H9 (cell line): ENCODE data around the gene CDKL5. TPM values are rescaled to one million over a fixed set of nuclear protein-coding genes. Genes with fewer than 3 reads are reported as not detected.

Source experiments
- DNase-seq: peaks from one replicate; pipeline ENCODE4 v3.0.0-alpha.2; 2017
- H2AFZ ChIP-seq: one replicate; pipeline ENCODE4 v1.6.1; 2013; ENCODE audit warnings: mild to moderate bottlenecking, low read length, control low read depth, moderate library complexity
- H2AK5ac ChIP-seq: 2 replicates; pipeline ENCODE4 v1.6.1; 2013; ENCODE audit warnings: low read length, control low read depth, mixed read lengths; ENCODE audit not compliant: insufficient read length
- H2BK120ac ChIP-seq: one replicate; pipeline ENCODE4 v1.6.1; 2013; ENCODE audit warnings: low read depth, mild to moderate bottlenecking, low read length, control low read depth, inconsistent platforms; ENCODE audit not compliant: poor library complexity, severe bottlenecking
- H2BK12ac ChIP-seq: 2 replicates; pipeline ENCODE4 v1.6.1; 2013; ENCODE audit warnings: low read length, control low read depth, mixed read lengths, low read depth; ENCODE audit not compliant: insufficient read length
- H2BK15ac ChIP-seq: 2 replicates; pipeline ENCODE4 v1.6.1; 2013; ENCODE audit warnings: low read depth, low read length, control low read depth
- H2BK20ac ChIP-seq: one replicate; pipeline ENCODE4 v1.6.1; 2013; ENCODE audit warnings: low read depth, mild to moderate bottlenecking, low read length, control low read depth, inconsistent platforms; ENCODE audit not compliant: poor library complexity, severe bottlenecking
- H2BK5ac ChIP-seq: 2 replicates; pipeline ENCODE4 v1.6.1; 2013; ENCODE audit warnings: low read length, control low read depth, mixed read lengths; ENCODE audit not compliant: insufficient read length
- H3K14ac ChIP-seq: 2 replicates; pipeline ENCODE4 v1.6.1; 2013; ENCODE audit warnings: low read length, control low read depth; ENCODE audit not compliant: insufficient read depth
- H3K18ac ChIP-seq: 2 replicates; pipeline ENCODE4 v1.6.1; 2013; ENCODE audit warnings: low read depth, mild to moderate bottlenecking, mixed read lengths, low read length, control low read depth; ENCODE audit not compliant: insufficient read length
- H3K23ac ChIP-seq: 2 replicates; pipeline ENCODE4 v1.6.1; 2013; ENCODE audit warnings: low read length, control low read depth, mixed read lengths, low read depth; ENCODE audit not compliant: insufficient read length
- H3K23me2 ChIP-seq: 2 replicates; pipeline ENCODE4 v1.6.1; 2013; ENCODE audit warnings: low read depth, mild to moderate bottlenecking, mixed read lengths, low read length, control low read depth; ENCODE audit not compliant: insufficient read length, poor library complexity, severe bottlenecking
- H3K27ac ChIP-seq: 2 replicates; pipeline ENCODE4 v1.5.1; 2013; ENCODE audit warnings: low read length, control low read depth, mixed read lengths, low read depth; ENCODE audit not compliant: insufficient read length
- H3K27me3 ChIP-seq: 2 replicates; pipeline ENCODE4 v1.6.1; 2013; ENCODE audit warnings: low read length, control low read depth, inconsistent platforms; ENCODE audit not compliant: insufficient read depth
- H3K4ac ChIP-seq: 2 replicates; pipeline ENCODE4 v1.6.1; 2013; ENCODE audit warnings: low read depth, mild to moderate bottlenecking, control low read depth, inconsistent platforms, low read length, moderate library complexity
- H3K4me1 ChIP-seq: 2 replicates; pipeline ENCODE4 v1.6.1; 2013; ENCODE audit warnings: low read length, control low read depth, inconsistent platforms; ENCODE audit not compliant: insufficient read depth
- H3K4me2 ChIP-seq: 2 replicates; pipeline ENCODE4 v1.6.1; 2013; ENCODE audit warnings: low read length, control low read depth, mixed read lengths; ENCODE audit not compliant: insufficient read length, insufficient read depth
- H3K56ac ChIP-seq: 2 replicates; pipeline ENCODE4 v1.6.1; 2013; ENCODE audit warnings: low read depth, mild to moderate bottlenecking, mixed read lengths, low read length, control low read depth; ENCODE audit not compliant: insufficient read length
- H3K79me1 ChIP-seq: 2 replicates; pipeline ENCODE4 v1.6.1; 2013; ENCODE audit warnings: low read depth, mild to moderate bottlenecking, moderate library complexity, low read length, control low read depth, inconsistent platforms; ENCODE audit not compliant: insufficient read depth, poor library complexity, severe bottlenecking
- H3K79me2 ChIP-seq: 2 replicates; pipeline ENCODE4 v1.6.1; 2013; ENCODE audit warnings: low read length, control low read depth, inconsistent platforms; ENCODE audit not compliant: insufficient read depth
- H3K9ac ChIP-seq: 2 replicates; pipeline ENCODE4 v1.6.1; 2013; ENCODE audit warnings: low read length, control low read depth, mixed read lengths; ENCODE audit not compliant: insufficient read length; ENCODE audit errors: extremely low read depth
- H3K9me3 ChIP-seq: one replicate; pipeline ENCODE4 v1.6.1; 2013; ENCODE audit warnings: low read depth, low read length, inconsistent platforms; ENCODE audit not compliant: control insufficient read depth
- H3T11ph ChIP-seq: one replicate; pipeline ENCODE4 v1.6.1; 2013; ENCODE audit warnings: mild to moderate bottlenecking, low read length, control low read depth, inconsistent platforms
- H4K20me1 ChIP-seq: one replicate; pipeline ENCODE4 v1.6.1; 2013; ENCODE audit not compliant: control insufficient read depth, insufficient read length, insufficient read depth
- H4K5ac ChIP-seq: 2 replicates; pipeline ENCODE4 v1.6.1; 2013; ENCODE audit warnings: low read depth, mild to moderate bottlenecking, mixed read lengths, low read length, control low read depth; ENCODE audit not compliant: insufficient read length
- H4K8ac ChIP-seq: replicated peaks from 2 replicates; pipeline ENCODE4 v1.6.1; 2013; ENCODE audit warnings: low read length, control low read depth, mixed read lengths, low read depth; ENCODE audit not compliant: insufficient read length
- H4K91ac ChIP-seq: 2 replicates; pipeline ENCODE4 v1.6.1; 2013; ENCODE audit warnings: low read depth, mild to moderate bottlenecking, moderate library complexity, mixed read lengths, low read length, control low read depth; ENCODE audit not compliant: insufficient read length
- H3K27ac Mint-ChIP-seq, 3 experiments: 2 replicates in 2 of 3; 3 replicates in 1 of 3; pipeline ENCODE4 v1.8.0; 2020 to 2021; ENCODE audit warnings: mixed read lengths in 3 of 3, mild to moderate bottlenecking in 1 of 3, moderate library complexity in 1 of 3
- H3K27me3 Mint-ChIP-seq: 2 replicates; pipeline ENCODE4 v1.8.0; 2021; ENCODE audit warnings: low read depth, mild to moderate bottlenecking, moderate library complexity, mixed read lengths
- H3K36me3 Mint-ChIP-seq, 3 experiments: 2 replicates in 2 of 3; 3 replicates in 1 of 3; pipeline ENCODE4 v1.8.0; 2020 to 2021; ENCODE audit warnings: low read depth in 3 of 3, mixed read lengths in 3 of 3; ENCODE audit not compliant: insufficient read depth in 1 of 3
- H3K4me1 Mint-ChIP-seq, 2 experiments: 2 replicates each; pipeline ENCODE4 v1.8.0; 2020; ENCODE audit warnings: mixed read lengths in 2 of 2
- H3K4me3 Mint-ChIP-seq, 2 experiments: 2 replicates in 1 of 2; 3 replicates in 1 of 2; pipeline ENCODE4 v1.8.0; 2020 to 2021; ENCODE audit warnings: mild to moderate bottlenecking in 2 of 2, mixed read lengths in 2 of 2, moderate library complexity in 1 of 2
- H3K9me3 Mint-ChIP-seq, 2 experiments: 2 replicates in 1 of 2; 3 replicates in 1 of 2; pipeline ENCODE4 v1.8.0; 2020; ENCODE audit warnings: mild to moderate bottlenecking in 2 of 2, mixed read lengths in 2 of 2, moderate library complexity in 1 of 2
- WGBS: extraction: QIAGEN DNeasy Blood & Tissue Kit; methylation state at CpG from one replicate; pipeline ENCODE4 v1.1.7; 2013; ENCODE audit warnings: missing lambda C conversion rate, low lambda C conversion rate, mixed read lengths; ENCODE audit not compliant: insufficient read length; ENCODE audit errors: extremely low coverage; 5-methylcytosine and 5-hydroxymethylcytosine counted together
- total RNA-seq: library from RNA; stranded (reverse); gene quantifications from 2 replicates; pipeline ENCODE4 v1.2.1, GENCODE V29; 2021
- TF ChIP-seq, protein P1 (sequence below): fragments of 200-600 bp; sonication (generic); conservative IDR thresholded peaks from 3 replicates; pipeline ENCODE4 v1.8.0; 2021; ENCODE audit warnings: antibody characterized with exemption, mild to moderate bottlenecking

The CDKL5 gene
- total RNA-seq, 1 experiment from 2014 or later = 19.5 TPM

DNA sequence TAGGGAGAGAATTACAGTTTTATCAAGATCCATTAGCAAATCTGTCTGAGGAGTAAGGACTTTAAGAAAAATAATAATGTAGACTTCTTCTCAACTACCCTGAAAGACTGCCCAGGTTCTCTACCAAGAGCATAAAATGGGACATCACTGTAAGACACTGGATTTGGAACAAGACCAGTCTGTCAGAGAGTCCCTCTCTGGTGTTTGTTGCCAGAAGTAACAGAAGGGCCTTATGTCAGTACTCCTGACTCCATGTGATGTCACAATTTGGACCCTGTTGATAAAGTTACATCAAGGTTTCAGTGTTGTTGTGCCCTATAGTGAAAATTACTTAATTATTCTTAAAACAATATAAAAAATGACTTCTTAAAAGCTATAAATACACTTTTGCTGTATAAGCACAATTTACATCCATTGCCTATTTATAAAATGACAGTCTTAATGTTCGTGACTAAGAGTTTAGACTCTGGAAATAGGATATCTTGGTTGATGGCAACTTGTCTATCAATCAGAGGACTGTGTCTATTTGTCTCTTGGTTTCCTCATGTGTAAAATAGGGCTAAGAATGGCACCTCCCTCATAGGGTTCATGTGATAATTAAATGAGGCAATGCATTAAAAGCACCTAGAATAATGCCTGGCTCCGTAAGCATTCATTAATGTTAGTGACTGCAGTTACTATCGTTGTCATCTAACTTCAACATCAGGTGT is 188.7 kb downstream of the CDKL5 start:
- Histone ChIP-seq H3K9me3 (peaks cover 40% of the 10 kb centered on the region), H2BK5ac (no peak overlapping the region), H3K79me2 (no peaks in the 10 kb centered on the region), H3K14ac (no peak overlapping the region), H2BK120ac (no peak overlapping the region), H3K27me3 (no peaks in the 10 kb centered on the region), H3K4me2 (no peak overlapping the region), H2BK20ac (no peak overlapping the region), H3K27ac (no peak overlapping the region), H3K4ac (no peak overlapping the region), H3K56ac (no peak overlapping the region), H3K23me2 (no peaks in the 10 kb centered on the region), H4K91ac (no peak overlapping the region), H3T11ph (no peak overlapping the region), H4K5ac (no peak overlapping the region), H2BK12ac (no peak overlapping the region), H3K79me1 (no peaks in the 10 kb centered on the region), H4K20me1 (no peaks in the 10 kb centered on the region), H3K23ac (no peak overlapping the region), H3K4me1 (no peaks in the 10 kb centered on the region), H2BK15ac (no peak overlapping the region), H4K8ac (no peak overlapping the region), H3K9ac (no peak overlapping the region), H3K18ac (no peak overlapping the region), H2AK5ac (no peak overlapping the region), H2AFZ (no peak overlapping the region)
- H3K4me3 Mint-ChIP-seq = no peak overlapping the region
- WGBS = no CpG with 5 or more reads among the region's 3 CpGs
- H3K4me1 Mint-ChIP-seq = peaks cover 6% of the 10 kb centered on the region in 2 experiments; a peak in 2 of 4 replicates
- TF ChIP-seq, protein P1, sequence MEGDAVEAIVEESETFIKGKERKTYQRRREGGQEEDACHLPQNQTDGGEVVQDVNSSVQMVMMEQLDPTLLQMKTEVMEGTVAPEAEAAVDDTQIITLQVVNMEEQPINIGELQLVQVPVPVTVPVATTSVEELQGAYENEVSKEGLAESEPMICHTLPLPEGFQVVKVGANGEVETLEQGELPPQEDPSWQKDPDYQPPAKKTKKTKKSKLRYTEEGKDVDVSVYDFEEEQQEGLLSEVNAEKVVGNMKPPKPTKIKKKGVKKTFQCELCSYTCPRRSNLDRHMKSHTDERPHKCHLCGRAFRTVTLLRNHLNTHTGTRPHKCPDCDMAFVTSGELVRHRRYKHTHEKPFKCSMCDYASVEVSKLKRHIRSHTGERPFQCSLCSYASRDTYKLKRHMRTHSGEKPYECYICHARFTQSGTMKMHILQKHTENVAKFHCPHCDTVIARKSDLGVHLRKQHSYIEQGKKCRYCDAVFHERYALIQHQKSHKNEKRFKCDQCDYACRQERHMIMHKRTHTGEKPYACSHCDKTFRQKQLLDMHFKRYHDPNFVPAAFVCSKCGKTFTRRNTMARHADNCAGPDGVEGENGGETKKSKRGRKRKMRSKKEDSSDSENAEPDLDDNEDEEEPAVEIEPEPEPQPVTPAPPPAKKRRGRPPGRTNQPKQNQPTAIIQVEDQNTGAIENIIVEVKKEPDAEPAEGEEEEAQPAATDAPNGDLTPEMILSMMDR = no peak
- H3K9me3 Mint-ChIP-seq = peaks cover 52% of the 10 kb centered on the region in 2 experiments
- no peak overlapping the region for H3K27ac Mint-ChIP-seq
- peaks cover 12 to 38% (median 24%) of the 10 kb centered on the region in 3 experiments; a peak in 6 of 7 replicates for H3K36me3 Mint-ChIP-seq
- no peak for DNase-seq
- no peaks in the 10 kb centered on the region for H3K27me3 Mint-ChIP-seq
